Fibroblast of skin of left biceps (primary cell): ENCODE data around the gene SMOC2.
"Not testable (repeated sequence)": the region's sequence is repeated elsewhere in the genome, so short reads cannot be mapped to it uniquely, and the experiment has no call there.

Source experiments
- DNase-seq, 2 experiments: peaks; one replicate each; pipeline ENCODE4 v3.0.0-alpha.2; 2013; ENCODE audit warnings: low read depth in 2 of 2

Gene SMOC2

DNA sequence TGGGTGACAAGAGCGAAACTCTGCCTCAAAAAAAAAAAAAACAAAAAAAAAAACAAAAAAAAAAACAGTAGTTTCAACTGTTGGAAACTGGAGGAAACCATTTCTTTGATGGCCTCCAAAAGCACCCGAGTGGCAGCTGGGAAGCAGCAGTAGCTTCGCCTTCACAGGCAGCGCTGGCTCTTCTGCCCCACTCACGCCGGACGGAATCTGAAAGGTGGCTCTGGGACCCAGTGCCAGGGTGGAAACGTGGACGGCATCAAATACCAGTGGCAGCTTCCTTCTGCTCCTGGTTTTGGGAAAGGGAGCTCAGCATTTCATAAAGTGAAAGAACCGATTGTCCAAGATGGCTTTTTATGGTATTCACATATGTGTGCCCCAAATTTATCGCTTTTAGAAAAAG, 159.4 kb downstream of the SMOC2 start:
- no peak for DNase-seq

DNA sequence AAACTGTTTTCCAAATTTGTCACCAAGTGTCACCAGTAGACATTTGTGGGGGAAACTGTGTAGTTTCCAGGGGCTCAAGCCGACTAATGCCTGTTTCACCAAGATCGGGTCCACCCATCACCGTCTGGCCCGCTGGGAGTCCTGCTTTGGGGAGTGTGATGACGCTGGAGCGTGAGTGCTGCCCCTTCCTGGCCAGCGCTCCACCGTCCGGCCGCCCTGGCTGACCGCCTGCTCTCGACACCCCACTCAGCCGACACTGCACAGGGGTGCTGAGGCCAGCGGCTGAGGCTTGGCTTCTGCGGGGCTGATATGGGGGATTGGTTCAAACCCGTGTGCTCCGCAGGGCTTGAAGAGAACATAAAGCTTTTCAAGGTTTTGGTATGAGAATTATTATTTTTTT, 160.1 kb downstream of the SMOC2 start:
- no peak for DNase-seq

DNA sequence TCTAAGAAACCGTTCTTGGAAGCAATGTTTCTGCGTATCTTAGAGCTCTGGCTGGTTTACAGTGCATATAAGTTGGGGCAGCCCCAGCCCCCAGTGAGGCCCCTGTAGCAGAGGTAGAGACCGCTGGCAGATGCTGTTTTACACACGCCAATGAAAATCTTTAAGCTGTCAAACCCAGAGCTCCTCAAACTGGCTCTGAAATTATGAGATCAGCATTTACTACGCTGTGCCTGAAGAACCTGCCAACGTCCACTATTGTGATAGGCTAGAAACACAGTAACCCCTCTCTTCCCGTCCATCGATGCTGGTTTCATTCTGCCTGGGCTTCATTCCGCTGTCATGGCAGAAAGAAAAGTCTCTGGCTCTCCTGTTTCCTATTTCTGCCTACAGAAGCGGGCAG, 160.6 kb downstream of the SMOC2 start:
- DNase-seq, result no peak

DNA sequence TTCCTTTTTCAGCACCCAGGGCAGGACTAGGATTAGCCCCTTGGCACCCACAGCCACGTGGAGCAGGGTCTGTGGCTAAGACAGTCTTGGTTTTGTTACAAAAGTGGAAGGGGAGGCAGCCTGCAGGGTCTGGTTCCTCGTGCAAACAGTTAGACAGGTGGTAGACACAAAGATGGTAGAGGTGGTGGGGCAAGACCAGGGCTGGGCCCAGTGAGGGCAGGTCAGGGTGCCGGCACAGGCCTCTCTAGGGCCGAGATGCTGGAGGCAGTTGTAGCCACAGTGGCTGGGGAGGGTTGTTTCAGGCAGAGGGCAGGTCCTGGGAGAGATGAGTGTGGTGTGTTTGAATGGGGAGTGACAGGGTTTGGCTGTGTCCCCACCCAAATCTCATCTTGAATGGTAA, 161.6 kb downstream of the SMOC2 start:
- DNase-seq, result no peak

GRCh38 chr6:168603234-168603633, 162.2 kb downstream of the SMOC2 start:
- DNase-seq, result no peak

GRCh38 chr6:168605964-168606363, 165.0 kb downstream of the SMOC2 start:
- no peak for DNase-seq

- no peak for DNase-seq
Measured at GRCh38 chr6:168606722-168607121, 165.7 kb downstream of the SMOC2 start.

GRCh38 chr6:168607272-168608112, 166.5 kb downstream of the SMOC2 start:
- DNase-seq, result no peak

DNA sequence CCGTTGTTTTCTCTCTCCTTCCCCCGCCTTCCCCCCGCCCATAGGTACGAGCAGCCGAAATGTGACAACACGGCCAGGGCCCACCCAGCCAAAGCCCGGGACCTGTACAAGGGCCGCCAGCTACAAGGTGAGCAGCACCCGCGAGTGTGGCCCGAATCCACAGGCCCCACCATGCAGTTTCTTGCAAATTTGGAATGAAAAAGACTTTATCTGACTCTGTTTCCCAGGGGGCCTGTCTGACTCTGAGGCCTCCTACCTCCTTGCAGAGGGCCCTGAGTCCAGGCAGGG, 167.1 kb downstream of the SMOC2 start:
- no peak for DNase-seq

DNA sequence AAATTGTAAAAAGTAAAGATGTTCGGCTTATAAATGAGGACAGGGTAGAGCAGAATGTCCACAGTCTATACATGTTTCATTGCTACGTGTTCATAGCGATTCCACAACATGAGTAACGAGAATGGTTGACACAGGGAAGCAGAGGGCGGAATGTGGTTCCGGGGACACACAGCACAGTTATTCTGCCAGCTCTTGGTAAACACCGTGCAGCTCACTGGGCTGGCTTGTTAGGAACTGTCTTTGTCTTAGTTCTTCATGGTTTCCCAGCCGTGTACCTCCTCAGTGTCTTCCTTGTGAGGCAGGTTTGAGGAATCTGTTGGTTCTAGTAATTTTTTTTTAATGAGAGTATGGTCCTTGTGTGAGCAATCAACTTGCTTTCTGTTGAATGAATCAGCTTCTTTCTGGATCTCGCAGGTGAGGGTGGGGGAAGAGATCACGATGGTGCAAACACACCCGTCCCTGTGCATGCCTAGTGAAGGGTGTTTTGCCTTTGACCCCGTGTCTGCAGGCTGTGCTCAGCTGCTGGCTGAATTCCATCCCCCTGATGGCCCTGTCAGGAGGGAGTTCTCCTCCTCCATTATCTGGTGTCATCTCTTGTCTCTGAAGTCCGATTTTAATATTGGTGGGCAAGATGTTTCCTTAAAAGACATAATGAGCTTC, 168.2 kb downstream of the SMOC2 start:
- DNase-seq, result no peak

GRCh38 chr6:168609914-168610490, 169.0 kb downstream of the SMOC2 start:
- no peak for DNase-seq

DNA sequence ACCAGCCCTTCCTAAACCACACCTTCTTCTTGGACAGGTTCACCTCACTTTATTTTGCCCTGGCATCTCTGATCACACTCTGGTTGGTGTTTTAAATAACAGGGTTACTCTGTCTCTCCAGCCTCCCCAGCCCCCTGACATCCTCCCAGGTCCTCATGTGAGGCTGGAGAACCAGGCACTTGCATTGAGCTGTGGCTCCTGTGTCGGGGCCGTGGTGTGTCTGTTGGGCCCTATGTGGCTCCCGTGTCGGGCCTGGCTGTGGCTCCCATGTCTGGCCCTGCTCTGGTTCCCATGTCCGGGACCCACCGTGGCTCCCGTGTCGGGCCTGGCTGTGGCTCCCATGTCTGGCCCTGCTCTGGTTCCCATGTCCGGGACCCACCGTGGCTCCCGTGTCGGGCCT, 170.0 kb downstream of the SMOC2 start:
- not testable (repeated sequence) for DNase-seq

DNA sequence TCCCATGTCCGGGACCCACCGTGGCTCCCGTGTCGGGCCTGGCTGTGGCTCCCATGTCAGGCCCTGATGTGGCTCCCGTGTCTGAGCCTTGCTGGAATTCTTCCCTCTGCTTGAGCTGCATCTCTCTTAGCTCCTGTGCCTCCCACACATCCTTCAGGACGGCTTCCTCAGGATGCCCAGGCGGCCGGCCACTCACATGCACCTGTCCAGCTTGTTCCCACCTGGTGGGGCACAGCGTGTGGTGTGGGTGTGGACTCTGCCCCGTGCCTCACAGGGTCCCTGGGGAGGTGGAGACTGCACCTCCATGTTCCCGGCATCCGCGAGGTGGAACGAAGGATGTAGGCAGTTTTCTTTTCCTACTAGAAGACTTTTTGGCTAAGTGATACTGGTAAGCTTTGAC, 170.7 kb downstream of the SMOC2 start:
- no peak for DNase-seq

GRCh38 chr6:168612586-168612985, 171.6 kb downstream of the SMOC2 start:
- no peak for DNase-seq

- no peak for DNase-seq
Measured at GRCh38 chr6:168615837-168616236, 174.9 kb downstream of the SMOC2 start.

- no peak for DNase-seq
Measured at GRCh38 chr6:168616816-168617765, 176.1 kb downstream of the SMOC2 start.

- DNase-seq, result no peak
Measured at GRCh38 chr6:168618546-168619315, 177.7 kb downstream of the SMOC2 start.

DNA sequence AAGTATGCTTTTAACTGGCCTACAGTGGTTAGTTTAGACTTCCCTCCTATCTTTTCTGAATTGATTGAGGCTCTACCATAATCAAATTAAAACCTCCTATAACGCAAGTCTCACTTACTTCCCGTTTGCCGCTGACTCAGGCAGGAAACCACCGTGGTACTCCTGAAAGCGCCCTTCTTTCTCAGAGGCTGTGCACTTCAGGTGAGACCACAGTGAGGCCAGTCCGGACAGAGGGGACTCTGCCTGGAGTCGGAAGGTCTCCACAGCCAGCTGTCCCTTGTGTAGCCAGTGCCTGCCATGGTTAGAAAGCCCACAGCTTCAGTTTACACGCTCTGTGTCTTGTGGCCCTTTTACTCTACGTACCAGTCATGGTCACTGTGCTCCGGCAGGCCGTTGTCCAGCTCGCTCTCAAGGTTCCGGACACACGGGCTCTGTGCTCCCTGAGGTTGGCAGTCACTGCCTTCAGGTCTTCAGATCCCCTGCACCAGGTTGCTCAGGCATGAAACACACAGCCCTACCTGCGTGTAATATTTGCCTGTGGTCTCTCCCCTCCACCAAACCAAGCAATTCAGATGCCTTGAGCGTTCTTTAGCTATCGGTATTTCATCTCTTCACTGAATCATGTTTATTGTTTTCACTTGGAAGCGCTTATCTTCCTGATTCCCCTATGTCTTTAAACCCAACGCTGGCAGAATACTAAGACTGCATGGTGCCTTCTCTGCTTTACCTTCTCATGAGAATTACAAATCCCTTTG, 178.8 kb downstream of the SMOC2 start:
- no peak for DNase-seq

DNA sequence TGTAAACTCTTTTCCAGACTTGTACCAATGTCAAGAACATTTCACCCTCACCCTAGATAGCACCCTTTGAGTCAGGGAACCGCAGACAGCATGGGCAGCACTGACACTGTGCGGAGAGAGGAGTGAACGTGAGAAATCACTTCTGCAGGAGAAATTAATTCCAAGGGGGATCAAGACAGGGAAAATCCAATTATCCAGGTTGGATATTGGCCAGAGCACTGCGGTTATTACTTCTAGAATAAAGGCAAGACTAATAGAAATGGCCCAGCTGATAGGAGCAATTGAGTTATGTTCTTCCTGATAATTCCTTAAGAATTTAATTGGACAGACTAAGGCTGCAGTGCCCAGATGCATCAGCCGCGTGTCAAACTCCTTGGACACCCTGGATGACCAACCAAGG, 179.6 kb downstream of the SMOC2 start:
- DNase-seq, result no peak

- no peak for DNase-seq
Measured at GRCh38 chr6:168623736-168624135, 182.8 kb downstream of the SMOC2 start.

GRCh38 chr6:168624540-168624939, 183.6 kb downstream of the SMOC2 start:
- no peak for DNase-seq
